ENCODE measurements around the gene MAPK8IP1.
"Not testable (repeated sequence)": the region's sequence is repeated elsewhere in the genome, so short reads cannot be mapped to it uniquely, and the experiment has no call there.

Gene MAPK8IP1

DNA sequence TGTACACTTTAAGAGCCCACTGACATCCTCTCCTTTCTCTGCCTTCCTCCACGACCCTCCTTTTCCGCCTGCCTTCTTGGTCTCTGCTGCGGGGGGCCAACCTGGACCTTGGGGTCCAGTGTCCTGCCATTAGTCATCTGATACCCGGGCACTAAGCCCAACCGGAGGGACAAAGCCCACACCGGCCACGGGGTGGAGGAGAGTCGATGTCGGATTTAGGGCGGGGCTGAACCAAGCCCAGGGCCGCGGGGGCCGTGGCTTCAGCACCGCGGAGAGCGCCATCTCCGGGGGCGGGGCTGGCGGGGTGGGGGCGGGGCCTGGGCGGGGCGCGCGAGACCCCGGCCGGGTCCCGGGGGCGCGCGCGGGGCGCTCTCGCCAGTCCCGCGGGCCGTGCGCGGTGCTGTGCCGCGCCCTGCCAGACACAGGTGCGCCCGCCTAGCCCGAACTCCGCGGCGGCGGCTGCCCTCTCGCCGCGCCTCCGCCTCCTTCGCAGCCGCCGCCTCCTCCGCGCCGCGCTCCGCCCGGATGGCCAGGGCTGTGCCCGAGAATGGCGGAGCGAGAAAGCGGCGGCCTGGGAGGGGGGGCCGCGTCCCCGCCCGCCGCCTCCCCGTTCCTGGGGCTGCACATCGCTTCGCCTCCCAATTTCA, at the start of gene MAPK8IP1:
MAPK8IP1 (plus strand) TSS at position 378 of the 647 bp plus-strand sequence; CDS start at position 548, 170 bp downstream.
- peak; percentile 67 to 78 for DNase-seq

DNA sequence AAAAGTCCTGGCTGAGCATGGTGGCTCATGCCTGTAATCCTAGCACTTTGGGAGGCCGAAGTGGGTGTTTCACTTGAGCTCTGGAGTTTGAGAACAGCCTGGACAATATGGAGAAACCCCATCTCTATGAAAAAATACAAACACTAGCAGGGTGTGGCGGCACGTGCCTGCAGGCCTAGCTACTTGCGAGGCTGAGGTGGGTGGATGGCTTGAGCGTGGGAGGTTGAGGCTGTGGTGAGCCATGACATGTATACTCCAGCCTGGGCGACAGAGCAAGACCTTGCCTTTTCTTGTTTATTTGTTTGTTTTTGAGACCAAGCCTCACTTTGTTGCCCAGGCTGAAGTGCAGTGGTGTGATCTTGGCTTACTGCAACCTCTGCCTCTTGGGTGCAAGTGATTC, 46.2 kb upstream of the MAPK8IP1 start:
- no peak for DNase-seq

DNA sequence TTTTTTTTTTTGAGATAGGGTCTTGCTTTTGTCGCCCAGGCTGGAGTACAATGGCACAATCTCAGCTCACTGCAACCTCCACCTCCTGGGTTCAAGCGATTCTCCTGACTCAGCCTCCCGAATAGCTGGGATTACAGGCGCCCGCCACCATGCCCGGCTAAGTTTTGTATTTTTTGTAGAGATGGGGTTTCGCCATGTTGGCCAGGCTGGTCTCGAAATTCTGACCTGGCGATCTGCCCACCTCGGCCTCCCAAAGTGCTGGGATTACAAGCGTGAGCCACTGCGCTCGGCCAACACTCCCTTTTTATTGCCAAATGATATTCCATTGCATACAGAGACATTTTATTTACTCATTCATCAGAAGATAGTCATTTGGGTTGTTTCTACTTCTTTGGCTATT, 45.2 kb upstream of the MAPK8IP1 start:
- not testable (repeated sequence) for DNase-seq

DNA sequence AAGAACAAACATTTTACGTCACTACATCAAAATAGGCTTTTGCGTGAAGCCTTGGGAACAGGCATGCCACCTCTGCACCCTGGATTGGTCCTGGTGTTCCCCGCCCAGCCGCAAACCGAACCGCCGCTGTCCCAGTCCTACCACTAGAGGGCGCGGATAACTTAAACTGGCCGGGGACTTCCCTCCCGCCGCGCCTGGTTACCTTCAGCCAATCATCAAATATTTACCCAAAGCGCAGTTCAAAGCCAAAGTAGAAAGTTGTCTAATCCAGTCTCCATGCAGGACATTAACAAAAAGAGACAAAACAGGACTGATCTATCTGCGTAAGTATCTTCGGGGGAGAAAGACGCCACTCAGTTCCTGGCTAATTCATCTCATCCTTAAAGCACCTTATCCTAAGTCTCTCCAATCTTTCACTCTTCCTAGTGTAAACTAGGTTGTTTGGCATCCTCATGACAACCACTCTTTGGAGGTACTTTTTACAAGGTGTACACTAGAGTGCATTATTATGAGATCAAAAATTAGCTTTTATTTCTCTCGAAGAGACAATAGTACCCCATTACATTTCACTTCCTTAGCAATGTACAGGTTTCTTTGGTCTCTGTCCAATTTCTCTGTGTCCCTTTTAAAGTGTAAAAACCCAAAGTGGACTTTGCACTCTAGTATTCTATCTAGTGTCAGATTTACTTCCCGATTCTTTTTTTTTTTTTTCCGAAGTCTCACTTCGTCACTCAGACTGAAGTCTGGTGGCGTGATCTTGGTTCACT, 42.1 kb upstream of the MAPK8IP1 start:
- DNase-seq = peak; percentile 90 to 91

DNA sequence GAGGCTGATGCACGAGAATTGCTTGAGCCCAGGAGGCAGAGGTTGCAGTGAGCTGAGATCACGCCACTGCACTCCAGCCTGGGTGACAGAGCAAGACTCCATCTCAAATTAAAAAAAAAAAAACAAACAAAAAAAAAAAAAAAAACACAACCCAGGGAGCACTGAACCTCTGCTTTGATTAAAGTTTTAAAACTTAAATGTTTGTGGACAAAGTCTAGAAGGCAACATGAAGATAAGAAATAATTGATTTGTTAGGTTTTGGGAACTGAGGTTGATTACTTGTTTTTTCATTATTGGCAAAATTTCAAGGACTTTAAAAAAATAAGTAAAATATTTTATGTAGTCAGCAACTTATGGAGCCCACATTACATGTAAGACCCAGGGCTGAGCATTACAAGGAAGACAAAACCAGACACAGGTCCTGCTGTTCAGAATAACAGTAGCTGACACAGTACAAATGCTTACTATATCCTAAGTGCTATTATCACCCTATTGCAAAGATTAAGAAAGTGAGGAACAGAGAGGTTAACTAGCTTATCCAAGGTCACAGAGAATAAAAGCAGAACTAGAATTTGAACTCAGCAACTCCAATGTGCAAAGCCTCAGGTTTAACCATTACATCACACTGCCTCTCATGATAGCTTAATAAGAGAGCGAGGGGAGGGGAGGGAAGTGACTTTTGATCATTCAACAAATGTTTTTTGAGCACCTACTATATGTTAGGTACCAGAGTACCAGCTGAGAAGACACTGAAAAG, 40.5 kb upstream of the MAPK8IP1 start:
- no peak for DNase-seq

DNA sequence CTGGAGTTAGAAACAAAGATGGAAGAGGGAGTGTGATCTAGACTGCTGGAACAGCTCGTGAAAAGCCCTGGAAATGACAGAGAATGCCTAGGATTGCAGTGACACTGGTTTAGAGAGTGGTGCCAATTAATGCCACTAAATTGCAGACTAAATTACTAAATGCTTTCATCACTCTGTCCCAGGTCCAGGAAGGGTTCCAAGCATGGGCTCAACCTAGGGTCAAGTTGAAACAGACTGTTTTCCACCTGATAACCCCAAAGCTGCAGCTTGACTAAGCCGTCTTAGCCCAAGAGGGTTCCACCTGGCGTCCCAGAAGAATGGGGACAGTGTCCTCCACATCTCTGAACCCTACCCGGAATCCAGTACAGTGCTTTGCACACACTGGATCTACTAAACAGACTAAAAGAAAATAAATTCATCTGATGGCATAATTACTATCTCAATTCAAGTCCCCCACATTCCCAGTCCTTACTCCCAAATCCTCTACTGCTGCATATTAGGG, 39.2 kb upstream of the MAPK8IP1 start:
- DNase-seq = no peak

DNA sequence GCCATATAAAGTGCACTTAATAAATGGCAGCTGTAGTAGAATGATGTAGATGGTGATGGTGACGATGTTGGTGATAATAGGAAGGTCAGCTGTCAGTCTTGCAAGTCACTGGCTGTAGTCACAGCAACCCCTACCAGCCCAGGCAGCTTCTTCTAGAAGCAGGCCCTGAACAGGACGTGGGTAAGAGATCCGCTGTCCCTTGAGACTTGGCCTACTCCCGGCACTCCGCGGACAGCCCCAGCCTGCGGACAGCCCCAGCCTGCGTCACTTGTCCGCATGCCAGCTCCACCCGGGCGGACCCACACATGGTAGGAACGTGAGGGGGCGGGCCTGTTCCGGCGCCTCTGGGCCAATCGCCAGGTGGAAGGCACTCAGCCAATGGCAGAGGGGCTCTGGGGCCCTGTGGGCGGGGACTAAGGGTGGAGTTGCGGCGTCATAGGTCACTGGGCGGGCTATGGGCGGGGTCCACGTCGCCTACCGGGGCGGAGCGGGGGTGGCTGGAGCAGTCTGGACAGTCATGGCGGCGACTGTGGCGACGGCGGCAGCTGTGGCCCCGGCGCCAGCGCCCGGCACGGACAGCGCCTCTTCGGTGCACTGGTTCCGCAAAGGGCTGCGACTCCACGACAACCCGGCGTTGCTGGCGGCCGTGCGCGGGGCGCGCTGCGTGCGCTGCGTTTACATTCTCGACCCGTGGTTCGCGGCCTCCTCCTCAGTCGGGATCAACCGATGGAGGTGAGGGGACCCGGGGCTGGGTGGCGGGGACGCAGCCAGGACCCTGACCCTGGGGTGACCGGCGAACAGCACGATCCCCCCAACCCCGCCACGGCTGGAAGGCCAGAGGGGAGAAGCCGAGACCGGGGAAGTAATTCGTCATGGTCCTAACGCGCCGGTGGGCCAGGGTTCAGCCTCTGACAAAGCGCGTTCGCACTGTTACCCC, 38.2 kb upstream of the MAPK8IP1 start, which contains the start of gene CRY2:
CRY2 (plus strand) TSS at position 502 of the 937 bp plus-strand sequence; CDS start at position 518, 16 bp downstream.
- peak; percentile 97 to 99 for DNase-seq

DNA sequence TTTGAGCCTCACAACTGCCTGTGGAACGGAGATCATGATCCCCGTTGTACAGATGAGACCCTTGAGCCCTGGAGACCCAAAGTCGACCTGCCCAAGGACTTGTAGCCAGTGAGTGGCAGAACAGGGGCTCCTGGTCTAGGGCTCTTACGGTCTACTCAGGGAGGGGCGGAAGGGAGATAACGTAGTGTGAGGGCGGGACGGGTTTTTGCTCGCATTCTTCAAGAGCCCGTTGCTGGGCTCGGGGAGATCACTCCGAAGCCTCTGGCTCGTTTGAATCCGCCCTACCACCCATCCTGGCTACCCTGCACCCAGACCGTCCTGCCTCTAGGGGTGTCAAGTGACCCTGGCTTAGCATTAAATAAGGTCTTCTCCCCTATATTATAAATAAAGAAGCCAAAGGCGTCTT, 37.5 kb upstream of the MAPK8IP1 start:
- peak; percentile 14 to 39 for DNase-seq

DNA sequence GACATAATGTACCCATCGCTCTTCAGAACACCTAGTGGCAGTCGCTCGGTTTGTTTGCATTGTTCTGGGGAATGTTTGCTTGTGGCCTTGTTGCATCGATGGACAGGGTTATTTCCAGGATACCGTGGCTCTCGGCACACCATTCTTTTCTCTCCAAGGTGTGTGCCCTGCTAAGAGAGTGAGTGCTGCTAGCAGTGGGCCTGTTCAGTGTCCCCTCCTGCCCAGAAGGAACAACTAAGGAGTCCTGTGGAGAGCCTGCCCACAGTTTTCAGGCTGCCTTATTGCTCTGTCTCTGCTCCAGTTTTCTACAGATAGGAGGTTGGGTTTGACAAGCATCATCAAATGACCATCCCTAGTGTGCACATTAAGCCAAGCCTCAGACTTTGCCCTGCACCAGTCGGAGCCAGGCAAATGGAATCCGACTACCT, 36.8 kb upstream of the MAPK8IP1 start:
- DNase-seq = peak in 1 of 2 experiments; percentile 9

DNA sequence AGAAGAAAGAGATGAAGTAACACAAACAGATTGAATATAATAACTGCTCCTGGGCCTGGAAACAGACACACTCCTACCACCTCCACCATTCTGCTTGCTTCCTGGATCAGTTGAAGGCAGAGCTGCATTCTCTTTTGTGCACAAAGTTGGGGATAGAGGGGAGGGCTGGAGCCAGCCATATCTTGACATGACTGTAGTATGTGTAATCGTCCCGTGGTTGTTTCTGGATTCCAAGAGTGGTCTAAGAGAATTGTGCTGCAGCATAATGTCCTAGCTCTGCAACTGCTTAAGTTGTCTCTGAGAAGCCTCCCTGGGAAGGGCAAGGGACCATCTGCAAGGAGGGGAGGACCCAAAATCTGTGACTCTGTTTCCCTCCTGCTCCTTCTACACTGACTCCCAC, 35.0 kb upstream of the MAPK8IP1 start:
- no peak for DNase-seq

DNA sequence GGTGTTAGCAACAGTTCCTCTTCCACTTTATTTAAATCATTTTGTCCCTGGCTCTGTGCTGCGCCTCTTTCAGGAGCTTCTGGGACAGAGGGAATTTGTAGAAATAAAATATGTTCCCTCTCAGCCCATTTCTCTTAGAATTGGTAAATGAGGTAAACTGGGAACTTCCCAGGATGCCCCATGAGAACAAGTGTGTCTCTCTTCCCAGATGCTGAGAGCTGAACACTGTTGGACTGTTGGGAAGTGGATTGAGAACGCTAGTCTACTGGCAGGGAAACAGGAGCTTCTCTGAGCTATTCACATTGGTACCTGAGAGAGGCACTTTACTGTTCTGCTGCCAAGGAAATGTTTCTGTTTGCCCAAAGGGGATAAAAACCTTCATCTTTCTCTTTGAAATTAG, 34.2 kb upstream of the MAPK8IP1 start:
- DNase-seq = no peak

DNA sequence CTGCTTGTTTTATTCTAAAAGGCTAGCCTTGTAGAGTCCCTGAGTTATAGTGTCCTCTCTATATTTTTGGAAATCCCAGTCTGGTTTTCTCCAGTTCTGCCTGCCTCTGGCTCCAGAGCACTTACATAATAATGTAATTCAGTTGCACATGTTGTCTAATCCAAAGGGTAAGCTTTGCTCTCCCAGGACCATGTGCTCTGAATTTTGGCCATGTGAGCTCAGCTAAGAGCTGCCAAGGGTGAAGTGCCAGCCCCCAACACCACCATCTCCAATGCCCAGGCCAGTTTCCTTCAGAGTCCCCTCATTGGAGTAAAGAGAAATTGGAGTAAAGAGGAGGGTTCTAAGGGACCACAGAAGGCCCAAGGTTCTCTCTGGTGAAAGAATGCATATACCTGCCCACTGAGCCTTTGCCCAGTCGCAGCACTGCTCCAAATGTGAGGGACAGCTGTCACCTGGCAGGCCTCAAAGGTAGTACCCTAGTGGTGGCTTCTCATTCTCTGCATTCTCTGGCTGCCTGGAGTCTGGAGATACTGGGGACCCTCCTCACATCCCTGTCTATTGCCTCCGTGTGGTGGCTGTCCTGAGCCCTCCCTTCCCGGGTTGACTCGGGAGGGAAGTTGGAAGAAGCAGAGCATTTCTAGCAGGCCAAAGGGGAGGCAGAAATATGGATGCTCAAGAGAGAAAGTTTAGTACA, 33.3 kb upstream of the MAPK8IP1 start:
- DNase-seq = no peak

DNA sequence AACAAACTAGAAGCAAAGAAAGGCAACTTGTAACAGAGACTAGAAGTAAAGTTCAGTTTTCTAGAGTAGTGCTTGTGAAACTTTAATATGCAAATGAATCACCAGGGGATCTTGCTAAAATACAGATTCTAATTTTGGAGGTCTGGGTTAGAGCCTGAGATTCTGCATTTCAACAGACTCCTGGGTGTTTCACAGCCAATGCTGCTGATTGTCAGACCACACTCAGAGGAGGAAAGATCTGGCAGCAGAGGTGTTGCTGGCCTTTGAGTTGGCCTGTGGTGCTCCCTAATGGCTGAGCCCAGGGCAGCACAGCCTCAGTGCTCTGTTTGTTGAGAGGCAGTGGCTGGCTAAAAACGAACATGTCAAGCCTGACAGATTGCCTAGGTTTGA, 32.7 kb upstream of the MAPK8IP1 start:
- DNase-seq = no peak

DNA sequence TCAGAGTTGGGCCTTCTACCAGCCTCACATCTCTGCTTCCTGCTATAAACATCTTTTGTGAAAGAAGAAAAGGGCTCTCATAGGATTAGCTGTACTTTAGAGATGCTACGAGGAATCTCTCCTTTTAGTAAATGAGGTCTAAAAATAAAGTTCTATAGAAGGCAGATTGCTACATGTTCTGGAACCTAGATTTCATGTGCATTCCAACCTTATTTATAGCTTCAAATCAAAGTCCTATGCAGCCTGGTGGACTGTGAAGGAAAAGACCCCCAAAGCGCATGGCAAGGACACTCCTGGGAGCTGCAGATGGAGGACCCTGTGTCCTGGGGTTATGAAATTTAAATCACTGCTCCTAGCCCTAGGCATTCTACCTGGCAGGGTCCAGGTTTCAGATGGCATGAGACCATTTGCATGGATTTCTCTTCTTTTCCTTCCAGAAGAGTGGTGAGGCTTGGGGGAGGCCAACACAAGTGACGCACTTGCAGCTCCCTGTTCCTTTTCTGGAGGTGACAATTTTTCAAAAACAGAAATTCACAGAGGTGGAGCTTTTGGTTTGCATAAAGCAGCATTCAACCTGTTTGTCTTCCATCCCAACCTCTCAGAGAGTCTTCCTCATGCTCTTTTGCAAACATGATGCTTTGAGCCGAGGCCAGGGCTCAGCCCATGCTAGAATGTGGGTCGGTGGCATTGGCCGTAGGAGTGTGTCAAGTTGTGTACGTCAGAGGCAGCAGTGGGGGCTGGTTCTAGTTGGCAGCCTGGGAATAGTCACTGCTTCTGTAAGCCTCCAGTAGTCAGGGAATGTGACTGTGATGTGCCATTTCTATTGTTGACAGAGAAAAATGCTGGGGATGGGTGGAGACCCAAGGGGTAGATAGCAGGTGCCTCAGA, 31.9 kb upstream of the MAPK8IP1 start:
- DNase-seq = no peak

DNA sequence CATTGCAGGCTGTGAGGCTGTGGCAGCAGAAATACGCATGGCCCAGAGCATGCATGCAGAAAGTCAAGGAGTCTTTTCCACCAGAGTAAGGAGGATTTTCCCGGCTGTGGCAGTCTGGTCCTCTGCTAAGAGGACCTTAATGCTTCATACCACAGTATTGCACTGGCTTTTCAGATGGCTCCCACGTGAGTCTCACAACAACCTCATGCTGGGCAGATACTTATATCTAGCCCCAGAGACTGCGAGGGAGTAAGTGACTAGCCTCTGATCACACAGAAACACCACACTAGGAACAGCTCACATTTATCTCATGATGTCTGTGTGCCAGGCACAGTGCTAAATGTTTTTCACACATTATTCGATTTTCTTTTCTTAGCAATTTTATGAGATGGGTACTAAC, 30.1 kb upstream of the MAPK8IP1 start:
- no peak for DNase-seq

DNA sequence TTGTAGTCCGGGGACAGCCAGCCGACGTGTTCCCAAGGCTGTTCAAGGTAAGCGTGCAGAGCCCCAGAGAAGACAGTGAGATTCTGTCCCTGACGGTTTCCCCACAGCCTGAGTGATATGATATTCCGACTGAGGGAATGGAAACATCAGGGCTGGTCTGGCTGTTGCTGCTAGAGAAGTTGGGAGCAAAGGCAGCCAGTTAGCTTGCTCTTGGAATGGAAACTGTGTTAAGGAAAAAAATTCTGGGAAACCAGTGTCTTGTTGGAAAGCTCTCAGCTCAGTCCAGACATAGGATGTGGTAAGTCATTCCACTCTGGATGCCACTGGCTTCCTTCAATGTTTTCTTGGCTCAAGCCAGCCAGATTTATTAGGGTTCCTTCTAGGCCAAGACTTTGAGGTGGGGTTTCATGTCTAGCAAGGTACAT, 29.4 kb upstream of the MAPK8IP1 start:
- no peak for DNase-seq

DNA sequence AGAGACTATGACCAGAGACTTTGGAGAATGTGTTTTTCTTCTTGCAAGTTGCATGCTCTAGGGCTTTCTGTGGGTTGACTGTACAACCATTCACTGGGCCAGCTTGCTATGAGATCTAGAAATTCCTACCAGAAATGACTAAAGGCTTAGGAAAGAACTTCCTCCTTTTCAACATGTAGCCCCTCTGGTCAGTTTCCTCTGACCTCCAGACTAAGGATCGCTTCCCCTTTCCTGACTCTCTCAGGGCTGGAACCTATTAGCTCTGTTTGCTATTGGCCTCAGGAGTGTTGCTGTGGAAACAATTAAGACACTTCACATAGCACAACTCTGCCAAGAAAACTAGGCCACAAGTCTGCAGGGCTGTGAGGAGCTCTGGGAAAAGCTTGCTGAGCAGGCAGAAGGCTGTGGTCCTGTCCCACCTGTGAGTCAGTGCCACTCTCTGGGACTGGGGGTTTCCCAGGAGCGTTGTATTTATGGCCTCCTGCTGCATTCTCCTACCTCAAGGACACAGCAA, 27.4 kb upstream of the MAPK8IP1 start:
- no peak for DNase-seq

DNA sequence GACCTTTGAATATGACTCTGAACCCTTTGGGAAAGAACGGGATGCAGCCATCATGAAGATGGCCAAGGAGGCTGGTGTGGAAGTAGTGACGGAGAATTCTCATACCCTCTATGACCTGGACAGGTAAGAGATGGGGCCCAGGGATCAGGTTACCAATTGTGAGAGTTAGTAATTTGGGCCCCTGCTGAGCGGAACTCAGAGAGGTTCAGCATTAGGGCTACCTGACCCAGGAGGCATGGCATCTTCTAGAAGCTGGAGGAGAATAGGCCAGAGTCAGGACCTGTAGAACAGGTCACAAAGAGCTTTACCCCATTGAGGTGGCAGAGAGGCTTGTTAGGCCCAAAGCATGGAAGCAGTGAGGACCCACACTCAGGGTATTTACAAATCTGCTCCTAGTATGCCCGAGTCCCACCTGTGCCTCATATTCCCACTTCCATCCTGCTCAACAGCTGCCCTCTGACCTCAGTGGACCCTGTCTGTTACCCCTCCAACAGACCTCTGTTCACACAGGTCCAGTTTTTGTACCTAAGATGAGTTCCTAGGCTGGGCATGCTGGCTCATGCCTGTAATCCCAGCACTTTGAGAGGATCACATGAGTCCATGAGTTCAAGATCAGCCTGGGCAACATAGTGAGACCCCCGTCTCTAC, 26.6 kb upstream of the MAPK8IP1 start:
- DNase-seq = no peak

DNA sequence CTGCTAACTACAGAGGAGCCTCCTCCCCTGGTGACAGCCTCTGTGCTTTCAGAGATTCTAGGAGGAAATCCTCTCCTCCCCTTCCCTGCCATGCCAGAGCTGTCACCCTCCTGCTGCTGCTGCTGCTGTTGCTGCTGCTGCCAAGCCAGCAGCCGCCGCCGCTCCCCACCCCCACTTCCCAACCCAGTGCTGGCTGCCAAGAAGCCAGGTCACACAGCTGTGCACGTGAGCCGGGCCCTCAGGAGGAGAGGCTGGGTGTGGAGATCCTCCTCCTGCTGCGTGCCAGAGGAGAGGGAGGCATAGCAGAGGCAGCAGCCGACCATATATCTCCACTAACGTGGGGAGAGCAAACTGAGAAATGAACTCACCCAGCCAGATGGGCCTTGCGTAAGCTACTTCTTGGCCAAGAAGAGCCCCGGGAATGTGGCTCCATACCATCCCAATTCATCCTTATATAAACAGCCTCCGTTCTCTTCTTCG, 25.8 kb upstream of the MAPK8IP1 start:
- DNase-seq = peak; percentile 87 to 92

DNA sequence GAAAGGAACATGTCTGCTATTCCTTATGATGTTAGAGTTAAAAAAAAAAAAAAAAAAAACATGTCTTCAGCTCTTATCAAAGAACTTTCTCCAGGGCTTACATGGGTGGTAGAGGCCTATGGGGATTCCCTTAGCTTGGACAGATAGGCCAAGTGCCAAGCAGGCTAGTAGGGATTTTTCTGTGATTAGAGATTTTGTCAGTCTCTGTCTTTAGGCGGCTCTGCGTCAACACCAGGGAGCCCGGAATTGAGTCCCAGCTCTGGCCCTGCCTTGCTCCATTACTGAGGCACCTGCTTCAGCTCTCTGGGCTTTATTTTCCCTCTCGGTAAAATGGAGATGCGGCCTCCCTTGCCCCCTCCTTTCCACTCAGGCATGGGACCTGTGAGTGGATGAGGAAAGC, 25.1 kb upstream of the MAPK8IP1 start:
- no peak for DNase-seq

Measured in NCI-H2081 (cell line).